Nucleus accumbens (tissue), 56 donors: Measurements from ENCODE around the gene GPS1.
A peak's percentile ranks its signal among the peaks of the same experiment; 100 is the strongest.

ENCODE experiments used
- DNase-seq, 56 donors: peaks; one replicate each; lab custom pipeline; 2025; lab: John Stamatoyannopoulos, UW

Gene GPS1

DNA sequence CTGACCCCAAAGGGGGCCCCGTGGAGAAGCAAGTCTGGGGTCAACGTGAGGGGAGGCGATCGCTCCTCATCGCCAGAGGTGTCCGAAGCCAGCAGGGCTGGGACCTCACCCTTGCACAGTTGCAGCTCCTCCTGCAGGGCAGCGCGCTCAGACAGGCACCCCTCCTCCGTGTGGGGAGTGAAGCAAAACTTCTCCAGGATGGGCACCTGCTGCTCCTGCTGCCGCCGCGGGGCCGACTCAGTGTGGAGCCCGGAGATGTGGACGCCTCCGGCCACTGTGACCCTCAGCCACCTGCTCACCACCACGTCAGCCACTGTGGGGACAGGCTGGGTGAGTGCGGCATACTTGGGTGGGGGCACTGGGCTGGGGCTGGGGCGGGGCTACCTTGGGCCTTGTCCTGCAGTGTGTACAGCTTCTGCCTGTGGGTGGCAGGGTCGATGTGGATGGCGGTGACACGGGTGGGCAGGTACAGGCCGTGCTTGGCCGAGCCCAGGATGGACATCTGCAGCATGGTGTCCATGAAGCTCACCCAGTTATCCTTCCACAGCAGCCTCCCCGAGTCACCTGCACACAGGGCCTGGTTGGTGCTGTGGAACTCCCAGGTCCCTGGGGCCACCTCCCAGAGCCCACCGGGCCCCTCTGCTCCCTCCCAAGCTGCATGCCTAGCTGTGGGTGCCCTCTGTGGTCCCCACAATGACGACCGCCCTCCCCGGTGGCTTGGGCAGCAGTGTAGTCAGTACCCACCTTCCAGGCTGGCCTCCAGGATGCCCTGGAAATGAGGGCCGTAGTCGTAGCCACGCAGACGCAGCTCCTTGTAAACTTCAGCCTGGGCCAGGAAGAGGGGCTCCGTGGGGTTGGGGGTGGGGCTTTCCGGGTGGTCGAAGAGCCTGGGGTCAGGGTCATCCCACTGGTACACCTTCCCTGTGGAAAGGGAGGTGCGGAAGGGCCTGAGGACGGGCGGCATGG, 35.5 kb downstream of the GPS1 start:
- no peak for DNase-seq

DNA sequence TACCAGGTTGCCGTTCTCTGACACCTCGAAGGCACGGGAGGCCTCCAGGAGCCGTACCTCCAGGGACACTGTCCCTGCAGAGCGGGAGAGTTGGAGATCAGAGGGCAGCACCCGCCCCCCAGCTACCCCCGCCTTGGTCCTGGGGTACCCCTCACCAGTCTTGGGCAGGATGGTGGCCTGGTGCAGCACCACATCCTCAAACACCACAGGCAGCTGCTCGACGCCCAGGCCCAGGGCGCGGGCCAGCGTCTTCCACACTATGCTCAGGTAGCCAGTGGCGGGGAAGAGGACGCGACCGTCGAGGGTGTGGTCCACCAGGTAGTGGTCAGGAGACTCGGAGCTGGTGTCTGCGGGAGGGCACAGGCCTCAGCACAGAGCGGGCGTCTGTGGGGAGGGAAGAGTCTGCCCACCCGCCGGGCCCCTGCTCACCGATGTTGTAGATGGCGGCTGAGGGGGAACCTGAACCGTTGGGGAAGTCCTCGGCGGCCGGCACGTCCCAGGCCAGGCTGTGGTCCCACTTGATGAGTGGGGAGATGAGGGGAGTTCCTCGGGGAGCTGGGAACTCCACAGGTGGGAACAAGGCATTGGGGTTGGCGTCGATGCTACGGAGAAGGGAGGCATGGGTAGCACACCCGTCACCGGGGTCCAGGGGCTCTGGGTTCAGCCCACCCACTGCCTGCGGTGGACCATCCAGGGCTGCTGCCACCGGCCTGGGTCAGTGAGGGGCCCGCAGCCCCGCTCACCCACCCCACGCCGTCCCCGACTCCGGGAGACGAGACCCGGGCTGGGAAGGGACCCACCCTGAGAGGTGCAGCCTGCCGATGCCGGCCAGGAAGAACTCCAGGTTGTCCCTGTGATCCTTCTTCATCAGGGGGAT, 36.5 kb downstream of the GPS1 start:
- DNase-seq = no peak

DNA sequence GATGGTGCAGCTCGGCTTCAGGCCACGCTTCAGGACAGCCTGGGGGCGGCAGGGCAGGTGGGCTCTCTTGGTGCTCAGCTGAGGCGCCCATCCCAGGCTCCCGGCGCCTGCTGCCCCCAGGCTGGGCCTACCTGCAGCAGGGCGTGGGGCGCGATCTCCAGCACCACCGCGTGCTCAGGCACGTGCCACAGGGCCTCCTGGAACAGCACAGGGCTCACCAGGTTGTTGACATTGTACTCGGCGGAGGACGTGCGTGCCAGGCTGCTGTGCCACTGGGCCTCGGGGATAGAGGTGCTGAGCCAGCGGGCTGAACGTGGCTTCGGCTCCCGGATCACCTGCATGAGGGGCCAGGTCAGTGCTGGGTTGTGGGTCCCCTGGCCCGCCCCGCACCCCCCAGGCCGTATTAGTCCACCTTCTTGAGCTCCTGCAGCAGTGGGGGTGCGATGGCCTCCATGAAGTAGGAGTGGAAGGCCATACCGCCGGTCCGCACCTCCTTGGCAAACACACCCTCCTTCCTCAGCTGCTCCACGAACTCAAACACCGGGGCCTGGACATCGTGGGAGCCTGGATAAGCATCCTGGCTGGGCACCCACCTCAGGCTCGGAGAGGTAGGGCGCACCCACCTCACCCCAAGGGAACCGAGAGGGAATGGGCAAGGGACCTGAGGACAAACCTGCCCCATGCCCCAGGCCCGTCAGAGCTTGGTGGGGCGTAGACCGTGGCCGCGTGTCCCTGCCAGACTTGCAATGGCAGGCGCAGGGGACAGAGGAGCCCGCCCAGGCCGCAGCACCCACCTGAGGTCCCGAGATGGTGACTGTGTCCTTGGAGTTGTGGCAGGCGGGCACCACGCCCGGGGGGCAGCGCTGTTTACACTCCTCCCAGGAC, 37.4 kb downstream of the GPS1 start:
- DNase-seq = no peak

DNA sequence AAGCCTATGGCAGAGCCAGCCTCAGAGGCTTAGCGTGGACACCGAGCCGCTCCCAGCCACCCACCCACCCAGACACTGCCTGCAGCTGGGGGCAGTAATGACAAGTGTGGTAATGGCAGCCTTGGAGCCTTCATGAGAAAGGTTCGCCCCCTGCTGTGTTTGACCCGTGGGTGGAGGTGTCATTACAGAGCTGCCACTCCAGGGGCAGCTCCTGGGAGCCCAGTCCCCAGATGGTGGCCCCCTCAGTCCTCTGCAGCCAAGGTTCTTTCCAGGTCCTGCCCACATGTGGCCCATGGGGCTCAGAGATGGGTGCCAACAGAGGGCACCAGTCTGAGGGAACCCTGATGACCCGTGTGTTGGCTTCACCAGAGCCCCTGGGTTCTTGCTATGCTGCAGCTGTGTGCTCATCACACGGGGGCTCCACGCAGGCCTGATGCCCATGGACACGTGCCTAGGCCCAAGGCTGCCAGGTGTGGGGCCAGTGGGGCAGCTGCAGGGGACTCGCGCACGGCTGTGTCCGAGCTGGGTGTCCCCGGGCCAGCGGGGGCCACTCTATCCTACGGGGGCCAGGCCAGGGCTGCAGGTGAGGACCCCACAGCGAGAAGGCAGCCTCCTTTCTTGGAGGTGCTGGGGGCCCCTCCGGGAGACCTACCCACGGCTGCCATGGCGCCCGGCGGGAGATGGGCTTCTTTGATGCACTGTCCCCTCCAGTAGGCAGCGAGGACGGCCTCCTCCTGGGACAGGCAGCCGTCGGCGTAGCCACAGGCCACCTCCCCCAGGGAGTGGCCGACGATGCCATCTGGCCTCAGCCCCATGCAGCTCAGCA, 38.2 kb downstream of the GPS1 start:
- no peak for DNase-seq

DNA sequence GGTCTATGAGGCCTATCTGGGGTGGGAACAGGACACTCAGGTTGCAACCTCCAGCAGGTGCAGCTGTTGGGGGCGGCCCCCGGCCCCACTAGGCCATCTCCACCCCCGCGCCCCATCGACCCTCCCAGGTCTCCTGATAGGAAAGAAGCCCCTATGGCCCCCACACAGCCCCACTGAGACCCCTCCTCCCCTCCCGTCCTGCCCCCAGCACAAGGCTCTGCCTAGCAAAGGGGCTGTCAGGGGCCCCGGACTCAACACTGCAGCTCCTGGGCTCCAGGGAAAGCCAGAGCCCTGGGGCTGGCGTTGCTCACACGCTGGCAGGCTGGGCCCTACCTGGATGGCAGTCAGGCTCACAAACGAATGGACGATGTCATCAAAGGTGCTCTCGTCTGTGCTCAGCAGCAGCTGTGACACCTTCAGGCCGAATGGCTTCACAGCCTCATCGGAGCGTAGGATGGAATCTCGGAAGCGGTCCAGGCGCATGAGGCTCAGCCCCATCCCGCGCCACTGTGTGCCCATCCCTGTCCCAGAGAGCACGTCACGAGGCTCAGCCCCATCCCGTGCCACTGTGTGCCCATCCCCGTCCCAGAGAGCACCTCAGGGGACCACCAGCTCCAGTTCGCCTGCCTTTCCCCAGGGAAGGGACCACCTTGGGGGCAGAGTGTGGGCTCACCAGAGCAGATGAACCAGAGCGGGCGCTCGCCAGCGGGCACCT, 39.0 kb downstream of the GPS1 start:
- DNase-seq = no peak

DNA sequence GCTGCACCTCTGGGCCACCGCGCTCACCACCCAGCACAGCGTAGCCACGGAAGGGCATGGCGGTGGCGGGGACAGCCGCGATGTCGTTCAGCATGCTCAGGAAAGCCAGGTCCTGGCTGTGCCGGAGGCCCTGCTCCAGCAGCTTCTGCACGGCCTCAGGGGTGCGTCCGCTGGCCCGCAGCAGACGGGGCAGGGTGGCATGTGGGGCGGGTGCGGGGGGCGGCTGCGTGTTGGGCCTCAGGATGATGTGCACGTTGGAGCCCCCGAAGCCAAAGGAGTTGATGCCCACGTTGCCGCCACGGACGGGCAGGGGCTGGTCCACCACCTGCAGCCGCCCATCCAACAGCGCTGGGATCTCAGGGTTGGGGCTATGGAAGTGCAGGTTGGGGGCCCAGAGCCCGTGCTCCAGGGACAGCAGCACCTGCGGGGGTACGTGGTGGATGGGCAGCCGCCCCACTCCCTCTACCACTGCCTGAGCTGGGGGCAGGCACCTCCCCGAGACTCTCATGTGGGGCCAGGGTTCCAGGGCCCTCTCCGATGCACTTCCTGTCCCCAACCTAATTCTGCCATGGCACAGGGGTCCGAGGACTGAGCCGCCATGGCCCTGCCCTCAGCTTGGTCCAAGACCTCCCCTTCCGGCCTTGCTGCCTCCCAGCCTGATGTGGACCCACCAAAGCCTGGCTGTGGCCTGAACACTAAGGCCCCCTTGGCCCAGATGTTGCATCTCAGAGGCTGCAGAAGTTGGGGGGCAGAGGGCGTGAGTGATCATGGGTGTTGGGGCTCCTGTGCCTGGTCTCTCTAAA, 39.8 kb downstream of the GPS1 start:
- DNase-seq = no peak

DNA sequence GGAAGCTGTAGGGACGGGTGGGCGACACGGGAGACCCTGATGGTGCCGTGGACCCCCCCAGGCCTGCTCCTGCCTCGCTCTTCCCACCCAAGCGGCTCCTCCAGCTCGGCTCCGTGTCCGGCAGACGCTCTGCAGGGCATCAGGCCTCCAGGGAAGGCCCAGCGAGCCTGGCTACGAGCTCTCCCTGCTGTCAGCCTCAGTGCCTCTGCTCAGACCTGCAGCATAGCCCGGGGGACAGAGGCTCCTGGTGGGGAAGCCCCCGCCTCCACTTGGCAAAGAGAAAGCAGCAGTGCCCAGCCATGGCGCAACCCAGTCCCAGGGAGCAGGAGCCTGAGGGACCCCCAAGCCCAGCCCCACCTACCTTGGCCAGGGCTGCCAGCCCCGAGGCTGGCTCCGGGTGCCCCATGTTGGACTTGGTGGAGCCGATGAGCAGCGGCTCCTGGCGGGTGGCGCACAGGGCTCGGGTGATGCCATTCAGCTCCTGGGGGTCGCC, 40.4 kb downstream of the GPS1 start:
- no peak for DNase-seq

DNA sequence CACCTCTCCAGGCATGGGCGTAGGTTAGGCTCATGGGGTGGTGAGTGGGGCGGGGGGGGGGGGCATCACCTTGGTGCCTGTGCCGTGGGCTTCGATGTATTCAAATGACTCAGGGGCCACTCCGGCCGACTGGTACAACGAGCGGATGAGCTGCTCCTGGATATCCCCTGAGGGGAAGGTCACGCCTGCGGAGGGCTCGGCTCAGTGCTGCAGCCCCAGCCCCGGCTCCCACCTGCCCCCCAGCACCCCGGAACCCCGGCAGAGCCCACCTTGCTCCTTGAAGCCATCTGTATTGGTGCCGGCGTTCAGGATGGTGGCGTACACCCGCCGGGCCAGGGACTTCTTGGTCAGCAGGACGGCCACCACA, 40.9 kb downstream of the GPS1 start:
- DNase-seq = no peak

DNA sequence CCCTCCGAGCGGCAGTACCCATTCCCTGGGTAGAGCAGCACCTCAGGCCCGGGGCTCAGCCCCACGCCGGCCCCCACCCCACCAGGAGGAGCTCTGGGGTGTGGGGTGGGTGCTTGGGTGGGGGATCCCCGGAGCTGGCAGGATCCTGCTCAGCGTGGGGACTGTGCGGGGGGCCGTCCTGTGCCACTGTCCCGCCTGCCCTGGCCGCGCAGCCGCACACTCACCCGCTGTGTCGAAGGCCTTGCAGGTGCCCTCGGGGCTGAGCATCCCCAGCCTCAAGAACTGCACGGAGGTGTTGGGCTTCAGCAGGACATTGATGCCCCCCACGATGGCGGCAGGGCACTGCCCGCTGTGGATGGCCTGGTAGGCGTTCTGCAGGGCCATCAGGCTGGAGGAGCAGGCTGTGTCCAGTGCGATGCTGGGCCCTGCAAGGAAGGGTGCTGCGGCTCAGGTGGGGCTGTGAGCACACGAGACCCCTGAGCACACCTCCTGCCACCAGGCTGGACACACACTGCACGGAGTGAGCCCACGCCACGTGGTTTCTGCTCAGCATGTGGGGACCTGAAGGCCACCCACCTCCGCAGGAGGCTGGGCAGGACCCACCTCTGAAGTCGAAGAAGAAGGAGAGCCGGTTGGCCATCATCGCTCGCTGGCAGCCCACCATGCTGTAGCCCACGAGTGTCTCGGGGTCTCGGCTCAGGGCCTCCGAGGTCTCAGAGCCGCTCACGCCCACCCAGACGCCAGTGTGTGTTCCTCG, 41.5 kb downstream of the GPS1 start:
- DNase-seq = no peak

DNA sequence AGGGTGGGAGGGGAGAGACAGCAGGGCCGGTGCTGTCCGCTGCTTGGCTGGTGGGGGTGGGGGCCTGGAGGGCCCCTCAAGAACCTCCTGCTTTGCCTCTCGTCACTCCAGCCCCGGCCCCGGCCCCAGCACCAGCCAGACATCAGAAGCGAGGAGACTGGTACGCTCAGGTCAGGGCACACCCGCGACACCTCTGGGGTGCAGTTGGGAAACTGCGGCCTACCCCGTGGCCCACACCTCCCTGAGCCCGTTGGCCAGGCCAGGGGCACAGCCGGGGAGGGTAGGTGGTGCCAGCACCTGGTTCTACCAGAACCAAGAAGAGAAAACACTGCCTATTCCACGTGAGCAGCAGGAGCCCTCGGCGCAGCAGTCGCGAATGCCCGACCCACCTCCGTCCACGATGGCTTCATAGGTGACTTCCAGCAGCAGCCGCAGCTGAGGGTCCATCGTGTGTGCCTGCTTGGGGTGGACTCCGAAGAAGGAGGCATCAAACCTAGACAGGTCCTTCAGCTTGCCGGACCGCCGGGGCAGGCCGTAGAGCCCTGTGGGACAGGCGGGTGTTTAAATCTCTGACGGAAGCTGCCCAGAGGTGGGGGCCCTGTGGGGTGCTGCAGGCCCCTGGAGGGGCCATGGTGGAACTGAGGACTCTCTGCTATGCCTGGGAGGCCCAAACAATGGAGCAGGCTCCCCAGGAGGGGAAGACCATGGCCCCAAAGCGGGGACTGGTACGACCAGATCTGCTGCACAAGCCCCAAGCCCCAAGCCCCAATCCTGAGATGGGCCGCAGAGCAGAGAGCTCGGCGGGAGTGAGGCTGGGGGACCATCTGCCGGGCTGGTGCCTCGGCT, 43.5 kb downstream of the GPS1 start:
- no peak for DNase-seq

DNA sequence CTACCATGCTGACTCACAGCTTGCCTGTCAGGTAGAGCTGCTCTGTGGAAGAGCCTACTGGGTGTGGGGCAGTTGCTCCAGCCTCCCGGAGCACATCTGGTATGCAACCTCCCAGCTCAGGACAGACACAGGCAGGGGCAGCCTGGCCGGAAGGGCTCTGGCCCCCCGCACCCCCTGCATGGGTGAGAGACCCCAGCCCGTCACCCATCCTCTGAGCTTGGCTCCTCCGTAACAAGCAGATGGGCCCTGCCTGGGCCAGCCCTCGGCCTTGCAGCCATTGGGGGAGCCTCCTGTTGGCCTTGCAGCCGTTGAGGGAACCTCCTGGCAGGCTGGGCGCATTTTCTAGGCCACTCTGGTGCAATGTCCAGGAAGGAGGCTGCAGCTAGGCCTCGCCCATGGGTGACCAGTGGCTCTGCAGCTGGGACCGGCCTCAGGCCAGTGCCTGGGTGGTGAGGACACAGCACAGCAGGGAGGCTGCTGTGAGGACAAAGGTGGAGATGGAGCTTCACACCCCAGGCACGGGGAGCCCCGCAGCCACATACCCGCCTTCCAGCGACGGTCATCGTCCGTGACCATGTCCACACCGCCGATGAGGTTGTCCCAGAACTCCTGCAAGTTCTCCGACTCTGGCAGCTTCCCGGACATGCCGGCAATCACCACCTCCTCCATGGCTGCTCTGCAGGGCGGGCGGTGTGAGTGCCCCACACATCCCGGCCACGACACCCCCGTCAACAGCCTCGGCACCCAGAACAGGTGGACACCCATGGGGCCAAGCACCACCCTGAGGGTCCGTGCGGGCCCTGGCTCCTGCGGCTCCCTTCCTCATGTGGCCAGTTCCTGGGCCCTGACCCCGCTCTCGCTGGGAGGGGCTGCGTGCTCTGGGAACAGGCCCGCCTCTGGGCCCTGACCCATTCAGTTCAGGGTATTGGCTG, 44.3 kb downstream of the GPS1 start:
- DNase-seq = no peak

DNA sequence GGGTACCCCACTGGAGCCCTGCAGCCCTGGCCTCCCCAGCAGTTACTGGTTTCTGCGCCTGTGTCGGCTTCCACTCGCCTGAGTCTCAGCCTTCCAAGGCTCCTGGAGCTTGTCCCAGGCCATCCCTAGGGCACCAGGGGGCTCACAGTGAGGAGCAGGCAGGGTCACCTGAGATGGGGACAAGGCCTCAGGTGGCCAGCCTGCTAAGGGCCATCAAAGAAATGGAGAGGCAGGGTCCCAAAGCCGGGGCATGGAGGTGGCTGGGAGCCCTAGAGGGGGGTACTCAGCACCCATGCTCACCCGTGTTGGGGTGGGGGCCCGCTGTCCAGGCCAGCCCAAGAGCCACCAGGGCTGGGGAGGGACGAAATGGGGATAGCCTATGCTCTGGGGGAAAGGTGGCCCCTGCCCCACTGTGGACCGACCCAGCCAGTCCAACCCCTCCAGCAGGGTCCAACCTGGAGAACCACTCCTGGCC, 45.0 kb downstream of the GPS1 start:
- DNase-seq = no peak

DNA sequence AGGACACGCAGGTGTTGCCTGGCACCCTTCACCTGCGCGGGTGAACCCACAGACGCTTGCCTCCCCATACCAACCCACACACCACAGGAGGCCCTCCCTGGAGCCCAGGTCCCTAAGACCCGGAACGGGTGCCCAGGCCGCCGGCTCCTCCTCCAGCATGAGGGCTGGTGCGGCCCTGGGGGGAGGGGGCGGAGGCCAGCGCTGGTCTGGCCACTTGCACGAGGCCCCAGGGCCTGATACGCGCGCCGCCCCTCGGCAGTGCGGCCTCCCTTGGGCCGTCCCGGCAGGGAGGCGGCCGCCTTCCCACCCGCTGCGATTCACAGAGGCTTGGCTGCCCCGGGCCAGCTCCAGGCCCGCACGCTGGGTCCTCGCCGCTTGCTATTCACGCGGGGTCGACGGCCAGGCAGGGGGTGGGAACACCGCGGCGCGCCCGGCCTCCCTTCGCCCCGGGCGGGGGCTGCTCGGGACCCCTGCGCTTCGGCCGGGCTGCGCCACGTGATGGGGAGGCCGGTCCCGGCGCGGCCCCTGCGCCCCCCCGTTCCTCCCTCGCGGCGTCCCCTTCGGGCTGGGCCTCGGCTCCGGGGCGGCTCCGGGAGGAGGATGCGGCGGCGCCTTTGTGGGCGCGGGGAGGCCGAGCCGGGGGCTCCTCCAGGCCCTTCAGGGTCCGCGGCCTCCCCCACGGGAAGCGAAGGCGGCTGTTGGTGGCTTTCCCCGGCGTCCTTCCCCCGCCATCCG, 45.7 kb downstream of the GPS1 start:
- peak in 5 of 56 donors; percentile 18 to 63 (median 33) for DNase-seq

DNA sequence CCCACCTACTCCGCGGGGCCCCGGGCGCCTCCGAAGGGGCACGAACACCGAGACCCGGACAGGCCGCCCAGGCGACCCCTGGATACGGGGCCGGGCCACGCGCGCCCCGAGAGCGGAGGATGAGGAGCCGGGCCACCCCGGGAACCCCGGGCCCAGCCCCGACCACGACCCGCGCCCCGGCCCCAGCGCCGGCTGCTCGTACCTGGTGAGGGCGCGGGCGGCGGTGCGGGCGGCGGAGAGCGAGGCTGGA, 46.1 kb downstream of the GPS1 start:
- DNase-seq = peak in 1 of 56 donors; percentile 55
